Measurements from ENCODE around the gene CPZ.

GRCh38 chr4:8583655-8584025 is 8.9 kb upstream of the CPZ start:
- TF ChIP-seq CTCF (conservative IDR thresholded peaks at IDR 0.05) (no peak), EZH2 (IDR thresholded peaks at IDR 0.05; ENCODE audit: low read depth) (no peak)
